Neutrophil (primary cell): Measurements from ENCODE around the gene NDUFB10.

Experiments
- H3K27ac ChIP-seq: fragments of 200-600 bp; sonication (generic); 2 replicates; pipeline ENCODE4 v1.5.1; 2016; ENCODE audit warnings: mild to moderate bottlenecking, moderate library complexity
- H3K27me3 ChIP-seq: fragments of 200-600 bp; sonication (generic); 2 replicates; pipeline ENCODE4 v1.6.0; 2016; ENCODE audit warnings: mild to moderate bottlenecking
- H3K36me3 ChIP-seq: fragments of 200-600 bp; sonication (generic); 2 replicates; pipeline ENCODE4 v1.5.1; 2017
- H3K4me1 ChIP-seq, 2 experiments: fragments of 200-600 bp in 1 of 2; sonication (generic) in 1 of 2; 1 replicate in 1 of 2; 2 replicates in 1 of 2; pipeline versions ENCODE4 v1.5.1 to v1.6.1; 2013 to 2016; ENCODE audit warnings: low read depth in 1 of 2, low read length in 1 of 2, mild to moderate bottlenecking in 1 of 2, moderate library complexity in 1 of 2; ENCODE audit not compliant: control insufficient read depth in 1 of 2, insufficient read depth in 1 of 2
- H3K4me3 ChIP-seq, 2 experiments: fragments of 200-600 bp in 1 of 2; sonication (generic) in 1 of 2; 1 replicate in 1 of 2; 2 replicates in 1 of 2; pipeline ENCODE4 v1.5.1; 2013 to 2016; ENCODE audit warnings: low read depth in 1 of 2, low read length in 1 of 2, mild to moderate bottlenecking in 1 of 2, moderate library complexity in 1 of 2
- H3K9me3 ChIP-seq: fragments of 200-600 bp; sonication (generic); 2 replicates; pipeline ENCODE4 v1.5.1; 2016
- TF ChIP-seq, protein P1 (sequence below): fragments of 200-600 bp; sonication (generic); IDR thresholded peaks from 2 replicates; pipeline ENCODE4 v1.5.1; 2016; ENCODE audit warnings: antibody characterized with exemption

The NDUFB10 gene

DNA sequence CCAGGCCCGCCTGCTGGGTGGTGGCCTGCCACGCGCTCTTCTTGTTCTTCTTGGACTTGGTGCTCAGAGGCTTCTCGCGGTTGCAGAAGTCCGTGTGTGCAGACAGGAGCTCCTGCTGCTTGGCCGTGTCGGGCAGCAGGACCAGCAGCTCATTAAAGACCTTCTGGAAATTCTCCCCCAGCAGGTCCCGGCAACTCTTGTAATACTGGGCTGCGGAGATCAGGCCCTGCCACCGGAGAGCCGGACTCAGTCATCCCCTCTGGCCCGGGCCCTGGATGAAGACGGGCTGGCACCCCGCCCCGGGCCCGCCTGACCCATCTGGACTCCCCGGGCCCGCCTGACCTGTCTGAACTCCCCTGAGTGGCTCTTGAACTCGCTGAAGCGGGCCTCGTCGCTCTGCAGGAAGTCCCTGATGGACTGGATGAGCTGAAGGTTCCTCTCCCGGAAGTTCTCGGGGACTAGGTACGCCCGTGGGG is 39.1 kb downstream of the NDUFB10 start:
- Histone ChIP-seq H3K27me3 (peaks cover 5% of the 10 kb centered on the region), H3K36me3 (peaks cover 67% of the 10 kb centered on the region), H3K4me1 (peaks cover 0 to under 1% of the 10 kb centered on the region in 2 experiments), H3K27ac (no peak overlapping the region), H3K9me3 (no peaks in the 10 kb centered on the region), H3K4me3 (no peak overlapping the region)
- TF ChIP-seq, protein P1, sequence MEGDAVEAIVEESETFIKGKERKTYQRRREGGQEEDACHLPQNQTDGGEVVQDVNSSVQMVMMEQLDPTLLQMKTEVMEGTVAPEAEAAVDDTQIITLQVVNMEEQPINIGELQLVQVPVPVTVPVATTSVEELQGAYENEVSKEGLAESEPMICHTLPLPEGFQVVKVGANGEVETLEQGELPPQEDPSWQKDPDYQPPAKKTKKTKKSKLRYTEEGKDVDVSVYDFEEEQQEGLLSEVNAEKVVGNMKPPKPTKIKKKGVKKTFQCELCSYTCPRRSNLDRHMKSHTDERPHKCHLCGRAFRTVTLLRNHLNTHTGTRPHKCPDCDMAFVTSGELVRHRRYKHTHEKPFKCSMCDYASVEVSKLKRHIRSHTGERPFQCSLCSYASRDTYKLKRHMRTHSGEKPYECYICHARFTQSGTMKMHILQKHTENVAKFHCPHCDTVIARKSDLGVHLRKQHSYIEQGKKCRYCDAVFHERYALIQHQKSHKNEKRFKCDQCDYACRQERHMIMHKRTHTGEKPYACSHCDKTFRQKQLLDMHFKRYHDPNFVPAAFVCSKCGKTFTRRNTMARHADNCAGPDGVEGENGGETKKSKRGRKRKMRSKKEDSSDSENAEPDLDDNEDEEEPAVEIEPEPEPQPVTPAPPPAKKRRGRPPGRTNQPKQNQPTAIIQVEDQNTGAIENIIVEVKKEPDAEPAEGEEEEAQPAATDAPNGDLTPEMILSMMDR: no peak

DNA sequence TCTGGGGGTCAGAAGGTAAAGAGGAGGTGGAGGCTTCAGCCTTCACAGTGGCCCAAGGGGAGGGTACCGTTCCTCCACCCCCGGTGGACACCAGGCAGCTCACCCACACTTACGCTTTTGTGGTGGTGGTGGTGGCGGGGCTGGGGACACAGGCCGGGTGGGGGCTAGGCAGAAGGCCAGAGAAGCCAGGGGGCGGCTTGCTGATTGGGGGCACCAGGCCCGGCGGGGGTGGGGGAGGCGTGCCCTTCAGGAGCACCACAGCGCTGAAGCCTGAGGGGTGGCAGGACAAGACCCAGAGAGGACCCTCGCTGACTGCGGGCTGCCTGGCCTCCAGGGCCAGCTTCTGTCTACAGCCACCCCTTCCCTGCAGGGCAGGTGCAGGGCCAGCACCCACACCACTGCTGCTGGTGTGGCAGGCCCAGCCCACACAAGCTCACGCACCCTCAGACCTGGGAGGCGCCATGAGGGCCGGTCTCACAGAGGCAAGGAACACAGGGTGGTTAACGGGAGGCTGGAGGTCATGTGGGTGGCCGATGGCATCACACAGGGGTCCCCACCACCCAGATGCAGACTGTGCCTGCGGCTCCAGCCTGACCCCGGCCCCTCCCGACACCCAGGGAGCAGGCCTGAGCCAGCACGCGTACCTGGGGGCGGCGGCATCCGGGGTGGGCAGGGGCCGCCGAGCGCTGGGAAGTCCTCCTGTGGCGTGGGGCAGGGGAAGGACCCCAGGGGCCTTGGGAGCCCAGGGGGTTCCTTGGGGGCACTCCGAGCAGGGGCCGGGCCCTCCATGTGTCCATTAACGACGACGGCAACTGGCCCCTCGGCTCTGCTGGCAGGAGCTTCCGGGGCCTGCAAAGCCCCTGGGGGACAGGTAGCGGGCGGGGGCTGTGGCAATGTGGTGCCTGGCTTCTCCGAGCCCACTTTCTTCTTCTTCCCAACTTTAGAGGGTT is 39.8 kb downstream of the NDUFB10 start:
- Histone ChIP-seq H3K9me3 (no peaks in the 10 kb centered on the region), H3K27me3 (no peaks in the 10 kb centered on the region), H3K27ac (no peak overlapping the region), H3K4me3 (no peak overlapping the region), H3K36me3 (peaks cover 67% of the 10 kb centered on the region), H3K4me1 (peaks cover 3 to 8% of the 10 kb centered on the region in 2 experiments)
- TF ChIP-seq, protein P1: no peak

DNA sequence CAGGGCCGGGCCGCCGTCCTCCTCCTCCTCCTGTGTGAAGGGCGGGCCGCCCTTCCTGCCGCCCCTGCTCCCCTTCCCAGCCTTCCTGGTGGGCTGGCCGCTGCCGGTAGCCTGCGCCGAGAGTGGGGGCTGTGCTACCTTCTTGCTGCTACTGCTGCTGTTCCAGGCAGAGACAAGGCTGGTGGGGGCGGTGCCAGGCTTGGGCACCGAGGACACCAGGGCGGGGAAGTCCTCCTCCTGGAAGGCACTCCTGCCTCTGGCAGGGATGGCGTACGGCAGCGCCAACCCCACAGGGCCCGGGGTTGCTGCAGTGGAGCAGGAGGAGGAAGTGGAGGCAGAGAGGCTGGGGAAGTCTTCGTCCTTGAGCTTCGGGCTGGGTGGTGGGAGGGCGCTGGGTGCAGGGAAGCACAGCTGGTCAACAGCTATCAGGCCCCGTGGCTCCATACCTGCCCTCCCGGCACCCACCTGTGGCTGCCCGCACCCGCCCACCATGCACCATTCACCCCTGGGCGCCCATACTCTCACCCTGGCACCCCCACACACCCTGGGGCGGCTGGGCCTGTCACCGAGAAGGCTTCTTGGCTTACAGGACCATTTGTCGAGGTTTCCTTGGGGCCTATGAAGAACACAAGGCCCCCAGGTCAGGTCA is 40.7 kb downstream of the NDUFB10 start:
- Histone ChIP-seq H3K4me1 (peaks cover 6 to 11% of the 10 kb centered on the region in 2 experiments), H3K36me3 (peaks cover 67% of the 10 kb centered on the region), H3K27me3 (no peaks in the 10 kb centered on the region), H3K4me3 (no peak overlapping the region), H3K9me3 (no peaks in the 10 kb centered on the region), H3K27ac (no peak overlapping the region)
- TF ChIP-seq, protein P1: no peak

DNA sequence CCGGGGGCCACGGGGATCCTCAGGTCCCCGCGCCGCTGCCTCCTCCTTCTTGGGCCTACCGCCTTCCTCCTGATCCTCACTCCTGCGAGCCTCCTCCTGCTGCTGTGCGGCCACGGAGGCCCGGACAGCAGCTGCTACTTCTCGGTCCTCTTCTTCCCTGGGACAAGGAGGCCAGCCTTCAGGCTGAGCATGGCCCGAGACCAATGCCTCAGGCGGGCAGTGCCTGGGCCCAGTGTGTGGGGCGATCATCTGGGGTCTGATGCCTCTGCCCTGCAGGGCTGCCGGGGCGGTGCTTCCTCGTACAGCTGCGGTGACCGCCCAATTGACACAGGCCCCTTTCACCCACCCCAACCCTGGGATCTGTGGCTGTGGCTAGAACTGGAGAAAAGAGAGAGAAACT is 41.7 kb downstream of the NDUFB10 start:
- Histone ChIP-seq H3K4me3 (no peak overlapping the region), H3K9me3 (no peaks in the 10 kb centered on the region), H3K27me3 (peaks cover 6% of the 10 kb centered on the region), H3K36me3 (peaks cover 67% of the 10 kb centered on the region), H3K4me1 (peaks cover 6 to 19% of the 10 kb centered on the region in 2 experiments), H3K27ac (no peak overlapping the region)
- TF ChIP-seq, protein P1: no peak

DNA sequence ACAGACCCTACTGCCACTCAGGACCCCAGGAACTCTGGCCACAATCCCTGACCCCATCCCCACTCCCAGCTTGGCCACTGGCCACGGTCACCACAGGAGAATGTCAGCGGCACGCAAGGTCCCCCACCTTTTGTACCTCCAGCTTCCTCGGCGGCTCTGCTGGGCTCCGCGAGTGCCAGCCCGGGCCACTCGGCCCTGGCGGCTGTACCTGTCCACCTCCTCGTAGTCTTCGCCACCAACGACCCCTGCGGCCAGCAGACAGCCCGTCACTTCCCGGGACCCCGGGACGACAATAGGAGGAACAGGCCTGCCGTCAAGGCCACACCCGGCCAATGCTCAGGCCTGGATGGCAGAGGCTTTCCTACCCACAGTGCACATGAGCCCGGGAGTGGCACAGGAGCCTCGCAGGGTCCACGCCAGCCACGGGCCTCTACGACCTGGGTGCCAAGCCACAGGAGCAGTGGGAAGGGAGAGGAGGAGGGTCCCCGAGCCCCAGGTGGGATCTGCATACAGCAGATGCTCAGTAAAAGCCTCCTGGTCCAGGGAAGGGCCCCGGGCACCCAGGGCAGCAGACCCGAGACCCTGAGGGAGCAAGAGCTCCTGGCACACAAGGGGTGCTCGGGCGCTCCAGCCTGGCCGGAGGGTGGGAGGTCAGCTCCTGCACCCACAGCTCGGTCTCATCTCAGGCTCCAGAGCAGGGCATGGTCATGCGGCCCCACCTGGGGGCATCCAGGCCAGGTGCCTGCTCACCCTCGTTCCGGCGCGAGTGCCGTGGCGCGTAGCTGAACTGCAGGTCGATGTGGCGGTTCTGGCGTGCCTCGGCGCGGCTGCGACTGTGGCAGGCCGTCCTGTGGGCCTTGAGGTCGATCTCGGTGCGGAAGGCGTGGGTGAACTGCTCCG is 42.4 kb downstream of the NDUFB10 start:
- Histone ChIP-seq H3K4me3 (no peak overlapping the region), H3K36me3 (peaks cover 65% of the 10 kb centered on the region), H3K9me3 (no peaks in the 10 kb centered on the region), H3K4me1 (peaks cover 6 to 19% of the 10 kb centered on the region in 2 experiments), H3K27ac (no peak overlapping the region), H3K27me3 (peaks cover 6% of the 10 kb centered on the region)
- TF ChIP-seq, protein P1: no peak
